OCI-LY3 (cell line): ENCODE results near the gene DNAJC13.

Experiments used
- H2AFZ ChIP-seq: fragments of 200-600, 300-600 bp; shearing (Covaris generic); 2 replicates; pipeline ENCODE4 v1.6.0; 2014; ENCODE audit warnings: antibody characterized with exemption, low read depth, low read length
- H3K27ac ChIP-seq: fragments of 200-600, 300-600 bp; sonication (generic); 2 replicates; pipeline ENCODE4 v1.5.1; 2014; ENCODE audit warnings: mild to moderate bottlenecking, low read length, moderate library complexity, mixed read lengths
- H3K27me3 ChIP-seq: fragments of 200-600, 300-600 bp; sonication (generic); 2 replicates; pipeline ENCODE4 v1.6.1; 2014; ENCODE audit warnings: low read depth, low read length, mixed read lengths
- H3K36me3 ChIP-seq: fragments of 200-600, 300-600 bp; sonication (generic); replicated peaks from 2 replicates; pipeline ENCODE3; 2014; ENCODE audit warnings: low read depth, low read length, mixed read lengths
- H3K4me1 ChIP-seq: fragments of 300-600, 200-600 bp; sonication (generic); 2 replicates; pipeline ENCODE4 v1.6.1; 2014; ENCODE audit warnings: low read length, mixed read lengths
- H3K4me2 ChIP-seq: fragments of 200-600, 300-600 bp; sonication (generic); 2 replicates; pipeline ENCODE4 v1.6.1; 2014; ENCODE audit warnings: low read length, mixed read lengths
- H3K4me3 ChIP-seq: fragments of 300-600, 200-600 bp; sonication (generic); 2 replicates; pipeline ENCODE4 v1.5.1; 2014; ENCODE audit warnings: antibody characterized with exemption, mild to moderate bottlenecking, low read length, moderate library complexity
- H3K79me2 ChIP-seq: fragments of 300-600, 200-600 bp; shearing (Covaris generic); 2 replicates; pipeline ENCODE4 v1.6.1; 2014; ENCODE audit warnings: mild to moderate bottlenecking, low read length, mixed read lengths
- H3K9ac ChIP-seq: fragments of 300-600, 200-600 bp; shearing (Covaris generic); 2 replicates; pipeline ENCODE4 v1.6.0; 2014; ENCODE audit warnings: mild to moderate bottlenecking, low read length, moderate library complexity
- H3K9me3 ChIP-seq: fragments of 200-600, 300-600 bp; shearing (Covaris generic); 2 replicates; pipeline ENCODE4 v1.6.1; 2014; ENCODE audit warnings: low read length, mixed read lengths; ENCODE audit not compliant: insufficient read depth
- H4K20me1 ChIP-seq: fragments of 200-600, 300-600 bp; sonication (generic); 2 replicates; pipeline ENCODE4 v1.6.1; 2016; ENCODE audit warnings: low read length, mixed read lengths; ENCODE audit not compliant: insufficient read depth
- CTCF ChIP-seq: fragments of 200-600, 300-600 bp; sonication (generic); IDR thresholded peaks from 2 replicates; pipeline ENCODE4 v1.5.1; 2014; ENCODE audit warnings: antibody characterized with exemption, low read length, low read depth
- EZH2phosphoT487 ChIP-seq: fragments of 200-600 bp; shearing (Covaris generic); IDR thresholded peaks from 2 replicates; pipeline ENCODE4 v1.6.1; 2018; ENCODE audit warnings: antibody characterized with exemption, mixed run types, low read depth

DNAJC13 gene

GRCh38 chr3:132507657-132508056, 90.4 kb downstream of the DNAJC13 start:
- H3K4me2 ChIP-seq: no peak overlapping the region
- no peaks in the 10 kb centered on the region for H3K4me1 ChIP-seq
- no peak overlapping the region for H3K27ac ChIP-seq
- H2AFZ ChIP-seq: no peak overlapping the region
- peaks cover 36% of the 10 kb centered on the region for H3K36me3 ChIP-seq
- H3K27me3 ChIP-seq: no peaks in the 10 kb centered on the region
- no peak overlapping the region for H3K9ac ChIP-seq
- H4K20me1 ChIP-seq: no peaks in the 10 kb centered on the region
- no peaks in the 10 kb centered on the region for H3K79me2 ChIP-seq
- H3K4me3 ChIP-seq: no peak overlapping the region
- H3K9me3 ChIP-seq: no peaks in the 10 kb centered on the region
- TF ChIP-seq CTCF (no peak), EZH2phosphoT487 (no peak)

GRCh38 chr3:132509096-132509495, 91.8 kb downstream of the DNAJC13 start:
- no peak for TF ChIP-seq EZH2phosphoT487
- TF ChIP-seq CTCF: no peak
- no peaks in the 10 kb centered on the region for H4K20me1 ChIP-seq
- H3K79me2 ChIP-seq: no peaks in the 10 kb centered on the region
- no peak overlapping the region for H2AFZ ChIP-seq
- no peaks in the 10 kb centered on the region for H3K9me3 ChIP-seq
- no peaks in the 10 kb centered on the region for H3K27me3 ChIP-seq
- H3K4me2 ChIP-seq: no peak overlapping the region
- no peak overlapping the region for H3K4me3 ChIP-seq
- H3K9ac ChIP-seq: no peak overlapping the region
- H3K36me3 ChIP-seq: peaks cover 36% of the 10 kb centered on the region
- H3K4me1 ChIP-seq: no peaks in the 10 kb centered on the region
- no peak overlapping the region for H3K27ac ChIP-seq

- TF ChIP-seq CTCF (no peak), EZH2phosphoT487 (no peak)
- no peaks in the 10 kb centered on the region for H3K9me3 ChIP-seq
- H3K9ac ChIP-seq: no peak overlapping the region
- no peak overlapping the region for H2AFZ ChIP-seq
- H4K20me1 ChIP-seq: no peaks in the 10 kb centered on the region
- H3K27ac ChIP-seq: no peak overlapping the region
- peaks cover 34% of the 10 kb centered on the region for H3K36me3 ChIP-seq
- H3K4me2 ChIP-seq: no peak overlapping the region
- no peaks in the 10 kb centered on the region for H3K4me1 ChIP-seq
- H3K4me3 ChIP-seq: no peak overlapping the region
- H3K27me3 ChIP-seq: no peaks in the 10 kb centered on the region
- H3K79me2 ChIP-seq: no peaks in the 10 kb centered on the region
Measured at GRCh38 chr3:132509506-132509905, 92.2 kb downstream of the DNAJC13 start.

GRCh38 chr3:132513057-132513456, 95.8 kb downstream of the DNAJC13 start:
- H3K36me3 ChIP-seq: peaks cover 35% of the 10 kb centered on the region
- no peaks in the 10 kb centered on the region for H3K4me1 ChIP-seq
- no peak overlapping the region for H2AFZ ChIP-seq
- no peaks in the 10 kb centered on the region for H3K79me2 ChIP-seq
- no peak overlapping the region for H3K4me3 ChIP-seq
- H3K27ac ChIP-seq: no peak overlapping the region
- no peaks in the 10 kb centered on the region for H3K27me3 ChIP-seq
- H4K20me1 ChIP-seq: no peaks in the 10 kb centered on the region
- no peak overlapping the region for H3K9ac ChIP-seq
- H3K9me3 ChIP-seq: no peaks in the 10 kb centered on the region
- H3K4me2 ChIP-seq: no peak overlapping the region
- TF ChIP-seq CTCF (no peak), EZH2phosphoT487 (no peak)
